Measurements from ENCODE around the gene GNAI2.
"Not testable (repeated sequence)": the region's sequence is repeated elsewhere in the genome, so short reads cannot be mapped to it uniquely, and the experiment has no call there.

GNAI2 gene

GRCh38 chr3:50248387-50248786 is 12.4 kb downstream of the GNAI2 start:
- DNase-seq, result no peak

DNA sequence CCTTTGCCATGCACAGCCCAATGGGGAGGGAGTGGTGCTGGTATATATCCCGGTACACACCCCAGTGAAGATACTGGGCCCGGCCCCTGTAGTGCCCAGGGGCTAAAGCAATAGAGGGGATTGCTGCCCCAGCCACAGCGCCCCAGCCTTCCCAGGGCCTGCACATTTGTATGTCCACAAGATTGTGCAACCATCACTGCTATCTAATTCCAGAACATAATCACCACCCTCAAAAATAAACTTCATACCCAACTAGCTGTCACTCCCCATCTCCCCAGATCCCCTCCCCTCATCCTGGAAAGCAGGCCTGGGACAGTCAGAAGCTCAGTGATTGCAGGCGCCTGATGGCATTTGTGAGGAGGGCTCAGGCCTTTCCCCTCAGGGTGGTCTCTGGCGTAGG is 13.5 kb downstream of the GNAI2 start:
- DNase-seq, result no peak

DNA sequence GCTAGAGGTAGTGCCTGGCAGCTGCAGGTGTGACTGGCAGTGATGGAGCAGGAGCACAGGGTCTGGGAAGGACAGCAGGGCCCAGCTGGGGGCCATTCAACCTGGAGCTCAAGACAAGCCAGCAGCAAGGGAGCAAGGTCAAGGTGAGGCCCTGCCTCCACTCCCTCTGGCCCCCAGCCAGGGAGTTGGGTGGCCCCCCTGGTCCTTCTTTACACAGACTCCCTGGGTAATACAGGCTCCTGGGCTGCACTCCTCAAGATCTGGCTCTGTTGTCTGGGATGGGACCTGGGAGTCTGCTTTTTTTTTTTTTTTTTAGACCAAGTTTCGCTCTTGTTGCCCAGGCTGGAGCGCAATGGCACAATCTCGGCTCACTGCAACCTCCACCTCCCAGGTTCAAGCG is 14.5 kb downstream of the GNAI2 start:
- DNase-seq, result no peak

- DNase-seq, result no peak
Observed at GRCh38 chr3:50251220-50251619, 15.2 kb downstream of the GNAI2 start.

DNA sequence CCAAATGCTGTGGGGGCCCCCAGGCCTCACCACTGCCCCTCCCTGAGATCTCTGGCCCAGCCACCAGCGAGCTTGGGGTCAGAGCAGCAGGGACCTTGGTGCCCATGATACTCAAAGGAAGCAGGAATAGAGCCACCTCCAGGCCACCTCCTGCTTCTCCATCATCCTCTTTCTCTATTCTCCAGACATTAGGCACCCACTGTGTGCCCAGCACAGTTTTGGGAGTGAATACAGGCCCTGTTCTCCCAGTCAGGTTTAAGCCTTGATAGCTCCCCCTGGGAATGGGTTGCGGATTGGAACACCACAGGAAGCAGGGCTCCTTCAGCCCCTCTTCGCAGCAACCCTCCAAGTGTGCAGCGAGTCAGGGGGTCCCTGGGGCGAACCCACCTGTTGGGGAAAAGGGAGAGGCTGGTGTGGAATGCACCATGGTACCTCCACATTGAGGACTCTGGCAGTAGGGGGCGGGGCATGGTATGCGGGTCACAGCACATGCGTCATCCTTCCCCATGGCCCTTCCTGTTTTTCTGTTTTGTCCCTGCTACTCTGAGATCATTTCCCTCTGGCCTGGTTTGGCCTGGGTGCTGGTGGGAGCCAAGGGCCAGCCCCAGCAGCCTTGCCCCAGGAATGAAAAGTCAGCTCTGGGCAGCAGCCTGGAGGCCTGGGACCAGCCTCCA is 18.7 kb downstream of the GNAI2 start:
- DNase-seq, result no peak

GRCh38 chr3:50255251-50255615 is 19.2 kb downstream of the GNAI2 start:
- DNase-seq, result no peak

GRCh38 chr3:50256978-50257890 is 21.2 kb downstream of the GNAI2 start:
- no peak for DNase-seq

- DNase-seq, result no peak
Observed at GRCh38 chr3:50258029-50258680, 22.2 kb downstream of the GNAI2 start.

GRCh38 chr3:50258979-50259378 is 23.0 kb downstream of the GNAI2 start:
- no peak for DNase-seq

GRCh38 chr3:50259432-50260026 is 23.5 kb downstream of the GNAI2 start:
- DNase-seq, result no peak

- peak; percentile 66 for DNase-seq
Observed at GRCh38 chr3:50260027-50260941, 24.3 kb downstream of the GNAI2 start.

DNA sequence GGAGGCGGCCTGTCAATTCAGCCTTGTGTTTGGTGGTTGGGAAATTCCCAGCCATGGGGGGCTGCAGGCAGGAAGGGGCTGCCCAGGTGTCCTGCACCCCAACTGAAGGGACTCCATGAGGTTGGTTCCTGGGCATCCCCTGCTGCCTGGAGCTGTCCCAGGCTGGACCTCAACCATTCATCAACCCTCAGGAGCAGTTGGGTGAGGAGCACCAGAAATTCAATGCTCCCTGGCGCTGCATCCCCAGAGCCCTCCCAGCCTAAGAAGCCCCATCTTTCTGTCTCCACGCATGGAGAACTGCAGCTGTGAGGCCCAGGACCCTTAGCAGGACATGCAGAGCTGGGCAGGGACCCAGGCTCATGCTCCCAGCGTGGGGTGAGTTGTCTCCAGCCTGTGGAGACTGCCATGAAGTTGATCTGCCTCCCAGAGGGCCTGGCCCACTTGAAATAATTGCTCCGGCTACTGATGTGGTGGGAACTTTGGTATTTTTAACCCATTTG is 25.0 kb downstream of the GNAI2 start:
- DNase-seq, result no peak

- DNase-seq, result no peak
Observed at GRCh38 chr3:50261505-50261904, 25.5 kb downstream of the GNAI2 start.

DNA sequence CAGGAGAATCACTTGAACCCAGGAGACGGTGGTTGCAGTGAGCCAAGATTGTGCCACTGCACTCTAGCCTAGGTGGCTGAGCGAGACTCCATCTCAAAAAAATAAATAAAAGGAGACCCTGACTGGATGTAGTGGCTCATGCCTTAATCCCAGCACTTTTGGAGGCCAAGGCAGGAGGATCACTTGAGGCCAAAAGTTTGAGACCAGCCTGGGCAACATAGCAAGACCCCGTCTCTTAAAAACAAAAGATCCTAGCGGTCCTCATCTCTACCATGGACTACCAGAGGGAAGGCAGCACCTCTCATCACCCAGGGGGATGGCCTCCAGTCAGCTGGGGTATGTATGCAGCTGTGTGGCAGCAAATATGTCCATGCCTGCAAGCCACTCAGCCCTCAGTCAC is 26.2 kb downstream of the GNAI2 start:
- DNase-seq, result not testable (repeated sequence)

GRCh38 chr3:50262778-50263177 is 26.8 kb downstream of the GNAI2 start:
- DNase-seq, result no peak

GRCh38 chr3:50263478-50264382 is 27.7 kb downstream of the GNAI2 start:
- DNase-seq, result no peak

DNA sequence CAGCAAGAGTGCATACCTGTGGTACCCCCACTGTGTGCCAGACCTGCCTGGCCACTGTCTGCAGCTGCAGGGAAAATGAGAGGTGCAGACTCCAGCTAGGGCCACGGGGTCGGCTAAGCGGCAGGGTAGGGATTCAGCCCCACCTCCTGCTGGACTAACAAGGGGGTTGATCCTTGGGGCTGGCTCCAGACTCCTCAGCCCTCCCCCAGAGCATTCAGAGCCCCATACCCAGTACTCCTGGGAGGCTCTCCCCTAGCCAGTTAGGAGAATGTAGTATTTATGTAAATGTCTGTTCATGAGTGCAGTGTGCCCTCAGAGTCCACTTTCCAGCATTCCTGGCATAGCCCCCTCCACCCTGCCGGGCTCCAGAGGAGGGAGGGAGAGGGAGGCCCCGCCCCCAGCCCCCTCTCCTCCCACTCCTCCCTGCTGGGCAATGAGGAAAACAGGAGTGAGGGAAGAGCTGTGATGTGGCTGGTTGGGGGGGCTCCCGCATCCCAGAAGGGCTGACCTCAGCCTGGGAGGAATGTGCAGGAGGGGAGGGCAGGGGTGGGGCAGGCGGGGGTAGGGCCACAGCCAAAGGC is 28.5 kb downstream of the GNAI2 start:
- no peak for DNase-seq

GRCh38 chr3:50264964-50265485 is 29.0 kb downstream of the GNAI2 start:
- DNase-seq, result no peak

GRCh38 chr3:50265571-50265970 is 29.6 kb downstream of the GNAI2 start:
- DNase-seq, result no peak

DNA sequence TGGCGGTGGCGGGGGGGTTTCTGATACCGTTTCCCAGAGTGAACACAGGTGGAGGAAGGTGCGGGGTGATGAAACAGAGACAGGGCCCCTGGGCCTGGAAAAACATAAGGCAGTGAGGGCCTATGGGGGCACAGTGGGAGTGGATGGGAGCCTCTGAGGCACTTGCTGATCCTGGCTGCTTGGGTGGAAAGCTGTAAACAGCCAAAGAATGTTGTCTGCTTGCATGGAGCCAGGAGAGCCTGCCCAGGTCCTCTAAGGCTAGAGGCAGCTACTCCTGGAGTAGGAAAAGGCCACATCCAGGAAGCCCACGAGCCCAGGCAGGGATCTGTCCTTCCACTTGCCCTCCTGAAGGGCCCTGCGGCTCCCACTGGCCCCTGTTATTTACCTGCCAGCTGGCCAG is 30.0 kb downstream of the GNAI2 start:
- DNase-seq, result no peak

Measured in NCI-H1092 (cell line).